ES-I3 (cell line): Measurements from ENCODE around the gene UGT2A1.
"Not testable (repeated sequence)": the region's sequence is repeated elsewhere in the genome, so short reads cannot be mapped to it uniquely, and the experiment has no call there.

Experiments used
- H3K36me3 ChIP-seq: 2 replicates; pipeline ENCODE4 v1.6.1; 2013; ENCODE audit warnings: mild to moderate bottlenecking, low read length, control low read depth, moderate library complexity; ENCODE audit not compliant: insufficient read depth
- H3K4me1 ChIP-seq: 2 replicates; pipeline ENCODE4 v1.6.1; 2013; ENCODE audit warnings: mild to moderate bottlenecking, control low read depth, low read length; ENCODE audit not compliant: insufficient read depth
- H3K9ac ChIP-seq: 2 replicates; pipeline ENCODE4 v1.6.1; 2013; ENCODE audit warnings: low read depth, mild to moderate bottlenecking, low read length, moderate library complexity
- H3K9me3 ChIP-seq: 2 replicates; pipeline ENCODE4 v1.6.1; 2013; ENCODE audit warnings: mild to moderate bottlenecking, low read length, moderate library complexity; ENCODE audit not compliant: control insufficient read depth, insufficient read depth

The UGT2A1 gene

DNA sequence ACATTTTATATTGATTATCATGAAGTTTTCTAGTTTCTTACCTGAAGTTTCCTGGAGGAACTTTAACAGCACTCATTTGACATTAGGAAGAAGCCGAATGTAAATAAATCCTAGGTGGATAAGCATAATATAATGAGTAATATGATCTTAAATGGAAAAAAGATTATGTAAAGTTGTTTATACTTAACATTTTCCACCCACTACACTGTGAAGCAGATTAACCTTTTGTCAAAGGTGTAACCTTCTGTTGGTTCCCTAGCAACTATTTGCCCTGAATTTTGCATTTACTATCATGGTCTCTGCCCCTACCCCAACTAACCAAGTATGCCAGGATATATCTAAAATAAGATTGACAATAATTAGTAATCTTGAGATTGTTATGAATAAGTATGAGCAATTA is at the start of gene UGT2A1:
Gene UGT2A1, minus strand, starts transcription at position 101 of the 400 bp plus-strand sequence. CDS start 5,603 bp downstream, outside the sequence.
- H3K4me1 ChIP-seq = peaks cover 4% of the 10 kb centered on the region; the same call in 1 of the 2 replicates
- H3K9ac ChIP-seq = no peak within 1 kb of the TSS
- no peaks in the 10 kb centered on the region for H3K36me3 ChIP-seq
- H3K9me3 ChIP-seq = no peaks in the 10 kb centered on the region

DNA sequence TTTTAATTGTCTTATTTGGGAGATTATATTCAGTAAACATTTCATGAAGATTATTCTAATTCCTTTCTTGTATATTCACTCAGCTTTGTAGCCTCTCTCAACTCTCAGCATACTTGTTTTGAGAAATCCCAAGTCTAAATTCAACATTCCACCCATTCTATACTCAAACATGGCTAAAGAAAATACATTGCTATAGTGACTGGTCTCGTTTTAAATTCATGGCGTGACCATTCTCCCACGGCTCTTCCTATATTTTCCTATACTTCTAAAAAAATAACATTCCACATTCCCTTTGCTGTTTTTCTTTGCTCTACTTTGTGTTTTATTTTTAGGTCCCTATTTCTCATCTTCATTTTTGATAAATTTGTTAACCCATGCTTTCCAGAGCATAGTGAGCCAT is 49.2 kb upstream of the UGT2A1 start:
- Histone ChIP-seq H3K9me3 (no peaks in the 10 kb centered on the region), H3K4me1 (no peaks in the 10 kb centered on the region), H3K9ac (no peak overlapping the region), H3K36me3 (no peaks in the 10 kb centered on the region)

DNA sequence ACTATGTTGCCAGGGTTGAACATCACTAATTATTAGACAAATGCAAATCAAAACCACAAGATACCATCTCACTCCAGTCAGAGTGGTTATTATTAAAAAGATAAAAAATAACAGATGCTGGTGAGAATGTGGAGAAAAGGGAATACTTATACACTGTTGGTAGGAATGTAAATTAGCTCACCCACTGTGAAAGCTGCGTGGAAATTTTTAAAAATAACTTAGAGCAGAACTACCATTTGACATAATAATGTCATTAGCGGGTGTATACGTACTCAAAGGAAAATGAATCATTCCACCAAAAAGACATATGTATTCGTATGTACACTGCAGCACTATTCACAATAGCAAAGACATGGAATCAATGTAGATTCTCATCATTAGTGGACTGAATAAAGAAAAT is 48.6 kb upstream of the UGT2A1 start:
- Histone ChIP-seq H3K4me1 (no peaks in the 10 kb centered on the region), H3K36me3 (no peaks in the 10 kb centered on the region), H3K9me3 (no peaks in the 10 kb centered on the region), H3K9ac (no peak overlapping the region)

DNA sequence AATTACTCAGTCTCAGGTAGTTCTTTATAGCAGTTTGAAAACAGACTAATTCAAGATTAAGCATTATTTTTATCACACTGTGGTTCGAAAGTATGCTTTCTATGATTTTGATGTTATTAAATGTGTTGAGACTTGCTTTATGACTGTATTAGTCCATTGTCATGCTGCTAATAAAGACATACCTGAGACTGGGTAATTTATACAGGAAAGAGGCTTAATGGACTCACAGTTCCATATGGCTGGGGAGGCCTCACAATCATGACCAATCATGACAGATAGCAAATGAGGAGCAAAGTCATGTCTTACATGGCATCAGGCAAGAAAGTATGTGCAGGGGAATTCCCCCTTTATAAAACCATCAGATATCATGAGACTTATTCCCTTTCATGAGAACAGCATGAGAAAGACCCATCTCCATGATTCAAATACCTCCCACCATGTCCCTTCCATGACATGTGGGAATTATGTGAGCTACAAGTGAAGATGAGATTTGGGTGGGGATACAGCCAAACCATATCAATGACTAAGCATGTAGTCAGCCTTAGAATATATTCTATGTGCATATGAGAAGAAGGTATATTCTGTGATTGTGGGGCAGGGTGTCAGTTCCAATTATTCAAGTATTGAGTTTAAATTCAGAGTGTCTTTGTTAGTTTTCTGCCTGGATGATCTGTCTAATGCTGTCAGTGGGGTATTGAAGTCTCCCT is 44.6 kb upstream of the UGT2A1 start:
- Histone ChIP-seq H3K9me3 (no peaks in the 10 kb centered on the region), H3K36me3 (no peaks in the 10 kb centered on the region), H3K9ac (no peak overlapping the region), H3K4me1 (no peaks in the 10 kb centered on the region)

DNA sequence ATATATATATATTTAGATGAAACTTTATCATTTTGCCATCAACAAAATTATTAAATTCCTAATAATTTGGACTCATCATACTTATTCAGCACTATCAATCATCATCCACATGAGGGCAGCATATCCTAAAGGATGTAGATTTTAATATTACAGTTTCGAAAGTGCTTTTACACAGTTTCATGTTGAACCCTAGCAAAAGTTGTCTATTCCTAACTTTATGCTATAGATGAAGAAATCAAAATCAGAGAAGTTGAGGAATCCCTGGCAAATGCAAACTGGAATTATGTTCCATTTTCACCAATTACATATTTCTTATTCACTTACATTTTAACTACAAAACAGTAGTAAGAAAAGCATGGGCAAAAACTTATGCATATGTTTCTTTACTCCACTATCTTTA is 36.6 kb upstream of the UGT2A1 start:
- H3K9ac ChIP-seq = no peak overlapping the region
- H3K36me3 ChIP-seq = no peaks in the 10 kb centered on the region
- no peaks in the 10 kb centered on the region for H3K9me3 ChIP-seq
- H3K4me1 ChIP-seq = no peaks in the 10 kb centered on the region

DNA sequence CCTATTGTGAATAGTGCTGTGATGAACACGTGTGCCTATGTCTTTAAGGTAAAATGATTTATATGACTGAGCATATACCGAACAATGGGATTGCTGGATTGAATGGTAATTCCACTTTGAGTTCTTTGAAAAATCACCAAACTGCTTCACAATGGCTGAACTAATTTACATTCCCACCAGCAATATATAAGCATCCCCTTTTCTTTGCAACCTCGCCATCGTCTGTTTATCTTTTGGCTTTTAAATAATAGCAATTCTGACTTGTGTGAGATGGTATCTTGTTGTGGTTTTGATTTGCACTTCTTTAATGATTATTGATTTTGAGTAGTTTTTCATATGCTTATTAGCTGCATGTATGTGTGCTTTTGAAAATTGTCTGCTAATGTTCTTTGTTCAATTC is 31.8 kb upstream of the UGT2A1 start:
- Histone ChIP-seq H3K36me3 (no peaks in the 10 kb centered on the region), H3K4me1 (no peaks in the 10 kb centered on the region), H3K9me3 (no peaks in the 10 kb centered on the region), H3K9ac (no peak overlapping the region)

DNA sequence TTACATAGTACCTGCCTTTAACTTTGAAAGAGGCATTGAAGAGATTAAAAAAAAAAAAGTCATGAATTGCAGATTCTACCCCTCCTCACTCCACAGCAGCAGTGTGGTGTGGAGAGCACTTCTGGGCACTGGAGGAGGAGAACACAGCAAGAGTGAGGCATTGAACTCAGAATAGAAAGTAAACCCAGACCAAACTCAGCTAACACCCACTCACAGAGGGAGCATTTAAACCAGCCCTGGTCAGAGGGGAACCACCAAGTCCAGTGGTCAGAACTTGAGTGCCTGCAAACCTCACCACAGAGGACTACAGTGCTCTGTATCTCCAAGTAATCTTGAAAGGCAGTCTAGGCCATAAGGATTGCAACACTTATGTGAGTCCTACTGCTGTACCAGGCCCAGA is 15.6 kb upstream of the UGT2A1 start:
- Histone ChIP-seq H3K36me3 (no peaks in the 10 kb centered on the region), H3K9me3 (no peaks in the 10 kb centered on the region), H3K4me1 (no peaks in the 10 kb centered on the region), H3K9ac (no peak overlapping the region)

DNA sequence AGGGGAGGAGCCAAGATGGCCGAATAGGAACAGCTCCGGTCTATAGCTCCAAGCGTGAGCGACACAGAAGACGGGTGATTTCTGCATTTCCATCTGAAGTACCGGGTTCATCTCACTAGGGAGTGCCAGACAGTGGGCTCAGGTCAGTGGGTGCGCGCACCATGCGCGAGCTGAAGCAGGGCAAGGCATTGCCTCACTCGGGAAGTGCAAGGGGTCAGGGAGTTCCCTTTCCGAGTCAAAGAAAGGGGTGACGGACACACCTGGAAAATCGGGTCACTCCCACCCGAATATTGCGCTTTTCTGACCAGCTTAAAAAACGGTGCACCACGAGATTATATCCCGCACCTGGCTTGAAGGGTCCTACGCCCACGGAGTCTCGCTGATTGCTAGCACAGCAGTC is 11.0 kb upstream of the UGT2A1 start:
- H3K9me3 ChIP-seq, H3K4me1 ChIP-seq, H3K36me3 ChIP-seq: not testable (repeated sequence)
- peak overlapping the region; percentile 19 for H3K9ac ChIP-seq

DNA sequence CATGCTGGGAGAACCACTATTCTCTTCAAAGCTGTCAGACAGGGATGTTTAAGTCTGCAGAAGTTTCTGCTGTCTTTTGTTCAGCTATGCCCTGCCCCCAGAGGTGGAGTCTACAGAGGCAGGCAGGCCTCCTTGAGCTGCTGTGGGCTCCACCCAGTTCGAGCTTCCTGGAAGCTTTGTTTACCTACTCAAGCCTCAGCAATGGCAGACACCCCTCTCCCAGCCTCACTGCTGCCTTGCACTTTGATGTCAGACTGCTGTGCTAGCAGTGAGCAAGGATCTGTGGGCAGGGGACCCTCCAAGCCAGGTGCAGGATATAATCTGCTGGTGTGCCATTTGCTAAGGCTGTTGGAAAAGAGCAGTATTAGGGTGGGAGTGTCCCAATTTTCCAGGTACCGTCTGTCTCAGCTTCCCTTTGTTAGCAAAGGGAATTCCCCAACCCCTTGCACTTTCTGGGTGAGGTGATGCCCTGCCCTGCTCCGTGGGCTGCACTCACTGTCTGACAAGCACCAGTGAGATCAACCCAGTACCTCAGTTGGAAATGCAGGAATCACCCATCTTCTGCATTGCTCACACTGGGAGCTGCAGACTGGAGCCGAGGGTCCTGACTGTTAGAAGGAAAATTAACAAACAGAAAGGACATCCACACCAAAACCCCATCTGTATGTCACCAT is 8.2 kb upstream of the UGT2A1 start:
- H3K9ac ChIP-seq, H3K36me3 ChIP-seq, H3K9me3 ChIP-seq, H3K4me1 ChIP-seq: not testable (repeated sequence)

DNA sequence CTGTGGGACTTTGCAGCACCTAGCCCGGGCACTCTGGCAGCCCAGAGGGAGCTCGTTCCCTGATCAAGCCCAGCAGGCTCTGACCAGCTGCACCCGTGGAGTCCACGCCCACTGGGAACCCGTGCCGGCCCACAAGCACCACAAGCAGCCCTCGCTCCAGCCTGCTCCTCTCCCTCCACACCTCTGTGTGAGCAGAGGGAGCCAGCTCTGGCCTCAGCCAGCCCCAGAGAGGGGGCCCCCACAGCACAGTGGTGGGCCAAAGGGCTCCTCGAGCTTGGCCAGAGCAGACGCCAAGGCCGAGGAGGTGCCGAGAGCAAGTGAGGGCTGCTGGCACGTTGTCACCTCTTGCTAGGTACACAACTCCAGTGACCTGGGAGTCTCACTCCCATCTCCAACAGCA is 5.1 kb upstream of the UGT2A1 start:
- H3K4me1 ChIP-seq = peaks cover 4% of the 10 kb centered on the region; the same call in 1 of the 2 replicates
- H3K9ac ChIP-seq = no peak overlapping the region
- H3K9me3 ChIP-seq = no peaks in the 10 kb centered on the region; the same call in 1 of the 2 replicates

DNA sequence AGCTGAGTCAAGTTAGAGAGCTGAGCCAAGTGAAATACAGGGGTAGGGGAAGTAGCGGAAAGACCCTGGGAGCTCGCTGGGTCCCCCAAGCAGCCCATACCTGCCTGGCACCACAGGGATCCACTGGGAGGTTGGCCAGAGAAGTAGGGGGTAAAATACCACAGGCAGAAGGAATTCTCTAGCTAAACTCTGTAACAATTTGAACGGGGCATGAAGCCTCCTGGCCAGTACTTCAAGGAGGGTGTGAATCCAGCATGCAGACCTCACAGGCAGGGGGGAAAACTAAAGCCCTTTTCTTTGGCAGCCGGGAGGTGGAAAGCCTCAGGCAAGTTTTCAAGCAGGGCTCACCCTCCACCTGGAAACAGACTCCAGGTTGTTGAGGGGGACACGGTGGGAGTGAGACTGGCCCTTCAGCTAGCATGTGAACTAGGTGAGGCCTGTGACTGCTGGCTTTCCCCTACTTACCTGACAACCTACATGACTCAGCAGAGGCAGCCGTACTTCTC is 3.7 kb upstream of the UGT2A1 start:
- no peaks in the 10 kb centered on the region for H3K36me3 ChIP-seq
- H3K4me1 ChIP-seq = peaks cover 4% of the 10 kb centered on the region; the same call in 1 of the 2 replicates
- no peaks in the 10 kb centered on the region; the same call in 1 of the 2 replicates for H3K9me3 ChIP-seq
- no peak overlapping the region for H3K9ac ChIP-seq

More for the DNA sequence above, 5.1 kb upstream of the UGT2A1 start:
- no peaks in the 10 kb centered on the region for H3K36me3 ChIP-seq

DNA sequence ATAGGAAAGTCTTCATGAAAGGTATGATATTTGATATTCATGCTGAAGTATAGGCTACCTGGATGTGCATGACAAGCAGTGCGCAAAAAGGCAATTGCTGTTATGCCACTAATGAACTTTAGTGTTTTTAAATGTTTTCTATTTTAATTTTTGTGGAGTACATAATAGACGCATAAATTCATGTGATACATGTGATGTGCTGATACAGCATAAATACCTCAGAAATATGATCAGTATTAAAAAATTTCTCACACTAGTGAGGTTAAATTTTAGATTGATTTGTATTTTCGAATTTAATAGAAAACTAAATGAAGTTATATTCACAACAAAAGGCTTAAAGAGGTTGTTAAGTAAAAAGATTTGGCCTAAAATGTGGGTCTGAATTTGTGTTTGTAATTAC is 2.2 kb downstream of the UGT2A1 start:
- H3K4me1 ChIP-seq = no peaks in the 10 kb centered on the region
- H3K36me3 ChIP-seq = no peaks in the 10 kb centered on the region
- H3K9ac ChIP-seq = no peak overlapping the region
- no peaks in the 10 kb centered on the region for H3K9me3 ChIP-seq

DNA sequence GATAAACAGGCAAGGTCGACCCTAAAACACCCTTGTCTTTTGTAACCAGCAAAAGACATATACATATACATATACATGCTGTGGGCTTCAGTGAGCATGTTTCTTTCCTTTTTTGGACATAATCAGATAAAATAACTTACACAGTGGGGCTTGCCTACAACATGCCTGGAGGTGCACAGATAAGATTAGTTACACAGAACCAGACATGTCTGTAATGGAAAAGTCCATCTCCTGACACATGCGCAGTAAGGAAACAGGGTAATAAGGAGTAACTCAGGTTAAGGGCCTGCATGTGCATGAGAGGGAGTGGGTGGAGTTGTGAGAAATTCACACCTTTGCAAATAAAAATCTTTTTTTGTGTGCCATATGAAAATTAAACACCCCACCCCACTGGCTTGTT is 3.4 kb downstream of the UGT2A1 start:
- Histone ChIP-seq H3K9me3 (no peaks in the 10 kb centered on the region), H3K4me1 (no peaks in the 10 kb centered on the region), H3K36me3 (no peaks in the 10 kb centered on the region), H3K9ac (no peak overlapping the region)

DNA sequence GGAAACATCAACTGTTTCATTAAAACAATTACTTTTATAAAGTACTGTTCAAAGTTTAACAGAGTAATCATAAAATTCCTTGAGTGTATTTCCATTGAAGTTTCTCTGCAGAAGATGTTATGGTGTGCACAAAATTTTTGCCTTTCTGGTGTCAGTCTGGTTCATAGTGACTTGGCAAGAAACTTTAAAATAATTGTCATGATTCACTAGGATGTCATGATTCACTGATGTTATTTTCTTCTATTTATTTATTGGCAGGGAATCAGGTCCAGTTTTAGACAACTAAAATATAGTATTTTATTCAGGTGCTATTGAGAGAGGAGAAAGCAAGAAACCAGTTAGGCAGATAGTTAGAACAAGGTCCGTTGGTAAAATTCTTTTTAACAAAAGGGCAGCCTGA is 3.8 kb downstream of the UGT2A1 start:
- Histone ChIP-seq H3K4me1 (no peaks in the 10 kb centered on the region), H3K9ac (no peak overlapping the region), H3K36me3 (no peaks in the 10 kb centered on the region), H3K9me3 (no peaks in the 10 kb centered on the region)

DNA sequence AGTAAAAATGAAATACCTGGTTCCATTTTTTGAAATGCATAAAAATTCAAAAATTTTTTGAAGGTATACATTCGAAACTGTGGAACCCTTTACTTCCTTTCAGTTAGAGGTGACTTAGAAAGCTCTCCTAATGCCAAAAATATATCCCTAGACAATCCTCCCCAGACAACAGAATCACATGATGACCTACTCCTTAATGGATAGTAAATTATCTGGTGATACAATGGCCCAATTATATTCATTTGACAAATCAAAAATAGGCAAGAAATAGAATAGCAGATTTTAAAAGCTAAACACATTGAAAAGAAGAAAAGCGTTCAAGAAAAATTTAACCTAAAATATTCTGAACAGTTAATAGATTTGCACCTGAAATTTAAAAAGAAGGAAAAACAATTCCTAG is 10.1 kb downstream of the UGT2A1 start:
- Histone ChIP-seq H3K9me3 (no peaks in the 10 kb centered on the region), H3K4me1 (no peaks in the 10 kb centered on the region), H3K9ac (no peak overlapping the region), H3K36me3 (no peaks in the 10 kb centered on the region)
